PFSK-1 (cell line): ENCODE results near the gene DIPK1C.

Experiments used
- POLR2AphosphoS5 ChIP-seq: IDR thresholded peaks from 2 replicates; pipeline ENCODE4 v1.6.1; 2012; ENCODE audit warnings: low read depth, mild to moderate bottlenecking, control low read depth, low read length, moderate library complexity
- SIN3A ChIP-seq: IDR thresholded peaks from 2 replicates; pipeline ENCODE4 v1.6.1; 2012; ENCODE audit warnings: mild to moderate bottlenecking, low read length, moderate library complexity, borderline replicate concordance; ENCODE audit not compliant: insufficient read depth
- TAF1 ChIP-seq: IDR thresholded peaks from 2 replicates; pipeline ENCODE4 v1.6.1; 2012; ENCODE audit warnings: low read length, control low read depth, borderline replicate concordance; ENCODE audit not compliant: insufficient read depth
- TF ChIP-seq, protein P1 (sequence below), 2 experiments: IDR thresholded peaks; 2 replicates each; pipeline versions ENCODE4 v1.6.1 to v1.8.0; 2011 to 2012; ENCODE audit warnings: low read depth in 2 of 2, low read length in 2 of 2, control low read depth in 1 of 2, inconsistent platforms in 1 of 2, mild to moderate bottlenecking in 1 of 2, moderate library complexity in 1 of 2; ENCODE audit not compliant: insufficient read depth in 1 of 2

- TF ChIP-seq POLR2AphosphoS5 (peak; percentile 69), TAF1 (no peak), SIN3A (peak; percentile 88; the same call in 1 of the 2 replicates)
- TF ChIP-seq, protein P1, sequence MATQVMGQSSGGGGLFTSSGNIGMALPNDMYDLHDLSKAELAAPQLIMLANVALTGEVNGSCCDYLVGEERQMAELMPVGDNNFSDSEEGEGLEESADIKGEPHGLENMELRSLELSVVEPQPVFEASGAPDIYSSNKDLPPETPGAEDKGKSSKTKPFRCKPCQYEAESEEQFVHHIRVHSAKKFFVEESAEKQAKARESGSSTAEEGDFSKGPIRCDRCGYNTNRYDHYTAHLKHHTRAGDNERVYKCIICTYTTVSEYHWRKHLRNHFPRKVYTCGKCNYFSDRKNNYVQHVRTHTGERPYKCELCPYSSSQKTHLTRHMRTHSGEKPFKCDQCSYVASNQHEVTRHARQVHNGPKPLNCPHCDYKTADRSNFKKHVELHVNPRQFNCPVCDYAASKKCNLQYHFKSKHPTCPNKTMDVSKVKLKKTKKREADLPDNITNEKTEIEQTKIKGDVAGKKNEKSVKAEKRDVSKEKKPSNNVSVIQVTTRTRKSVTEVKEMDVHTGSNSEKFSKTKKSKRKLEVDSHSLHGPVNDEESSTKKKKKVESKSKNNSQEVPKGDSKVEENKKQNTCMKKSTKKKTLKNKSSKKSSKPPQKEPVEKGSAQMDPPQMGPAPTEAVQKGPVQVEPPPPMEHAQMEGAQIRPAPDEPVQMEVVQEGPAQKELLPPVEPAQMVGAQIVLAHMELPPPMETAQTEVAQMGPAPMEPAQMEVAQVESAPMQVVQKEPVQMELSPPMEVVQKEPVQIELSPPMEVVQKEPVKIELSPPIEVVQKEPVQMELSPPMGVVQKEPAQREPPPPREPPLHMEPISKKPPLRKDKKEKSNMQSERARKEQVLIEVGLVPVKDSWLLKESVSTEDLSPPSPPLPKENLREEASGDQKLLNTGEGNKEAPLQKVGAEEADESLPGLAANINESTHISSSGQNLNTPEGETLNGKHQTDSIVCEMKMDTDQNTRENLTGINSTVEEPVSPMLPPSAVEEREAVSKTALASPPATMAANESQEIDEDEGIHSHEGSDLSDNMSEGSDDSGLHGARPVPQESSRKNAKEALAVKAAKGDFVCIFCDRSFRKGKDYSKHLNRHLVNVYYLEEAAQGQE (IDR thresholded peaks at IDR 0.05; ENCODE audit: insufficient read depth in 1 of 2, low read depth in 2 of 2, low read length in 2 of 2): no peak
Measured at GRCh38 chr18:74495581-74496507, 38.7 kb upstream of the DIPK1C start, which contains the start of gene CNDP2.
